Psoas muscle (tissue), 8 donors: ENCODE results near the gene MAGEA9. TPM values are rescaled to one million over a fixed set of nuclear protein-coding genes. Genes with fewer than 3 reads are reported as not detected.

Source experiments
- ATAC-seq, 4 donors: fragments of 200-7000 bp; cut with Tn5 transposase; one replicate each; pipeline ENCODE4 v1.9.1; 2020; ENCODE audit warnings: moderate library complexity in 3 of 4, mild to moderate bottlenecking in 2 of 4
- DNase-seq, 2 donors: peaks; one replicate each; pipeline ENCODE4 v3.0.0-alpha.2; 2020
- H3K27ac ChIP-seq: fragments of 200-600 bp; one replicate; pipeline ENCODE4 v1.8.0; 2022
- H3K27me3 ChIP-seq, 3 donors: fragments of 200-600 bp in 1 of 3; one replicate each; pipeline versions ENCODE4 v1.6.1 to v1.8.0; 2013 to 2022; ENCODE audit warnings: low read length in 2 of 3, mild to moderate bottlenecking in 2 of 3, moderate library complexity in 1 of 3; ENCODE audit not compliant: insufficient read depth in 3 of 3
- H3K36me3 ChIP-seq, 2 donors: fragments of 200-600 bp in 1 of 2; one replicate each; pipeline versions ENCODE4 v1.6.1 to v1.8.0; 2013 to 2022; ENCODE audit warnings: low read depth in 1 of 2, mild to moderate bottlenecking in 1 of 2, moderate library complexity in 1 of 2; ENCODE audit not compliant: insufficient read depth in 1 of 2
- H3K4me1 ChIP-seq: fragments of 200-600 bp; one replicate; pipeline ENCODE4 v1.8.0; 2022
- H3K4me3 ChIP-seq: fragments of 200-600 bp; one replicate; pipeline ENCODE4 v1.8.0; 2022; ENCODE audit warnings: mild to moderate bottlenecking
- H3K9me3 ChIP-seq: fragments of 200-600 bp; one replicate; pipeline ENCODE4 v1.8.0; 2022
- WGBS, 3 donors: extraction: QIAGEN DNeasy Blood & Tissue Kit; methylation state at CpG; one replicate each; pipeline versions ENCODE4 v1.1.6 to v1.1.7; 2013; 5-methylcytosine and 5-hydroxymethylcytosine counted together
- intact Hi-C, 2 donors: fragments of 100-400 bp; cut with DNase I; formaldehyde crosslinking; loops; one replicate each; pipeline versions ENCODE4 v1.11.0 to v1.14.2; 2022
- polyA plus RNA-seq, 3 donors: library from polyadenylated mRNA; stranded (reverse); fragments of 200-250 nt; gene quantifications; one replicate each; pipeline ENCODE4 v1.2.3, GENCODE V29; 2013
- total RNA-seq, 4 donors: library from RNA; stranded (reverse); fragmentation: NEBNext Ultra II Directional in 2 of 4; extraction: Animal tissue kit (Norgen Biotek cat#: 25700) in 2 of 4; gene quantifications; one replicate each; pipeline versions ENCODE4 v1.2.1 to v1.2.4, GENCODE V29; 2021 to 2023
- TF ChIP-seq, protein P1 (sequence below): fragments of 200-600 bp; IDR thresholded peaks from one replicate; pipeline ENCODE4 v1.8.0; 2022; ENCODE audit warnings: antibody characterized with exemption
- donor health status: healthy with polysubstance abuse.
- donor health status: DM: no; HTN: no; CAD: no; lungs with moderate emphysema.
- donor health status: Bipolar disorder and iron deficiency.
- donor health status: healthy.
- donor health status: DM: yes; HTN: yes; CAD: no.
- donor health status: DM: no; HTN: no; CAD: no.
- donor health status: DM: no; HTN: no; CAD: no.
- donor health status: DM: yes; HTN: yes; CAD: no.

The MAGEA9 gene
- total and polyA plus RNA-seq, 7 donors = not detected

DNA sequence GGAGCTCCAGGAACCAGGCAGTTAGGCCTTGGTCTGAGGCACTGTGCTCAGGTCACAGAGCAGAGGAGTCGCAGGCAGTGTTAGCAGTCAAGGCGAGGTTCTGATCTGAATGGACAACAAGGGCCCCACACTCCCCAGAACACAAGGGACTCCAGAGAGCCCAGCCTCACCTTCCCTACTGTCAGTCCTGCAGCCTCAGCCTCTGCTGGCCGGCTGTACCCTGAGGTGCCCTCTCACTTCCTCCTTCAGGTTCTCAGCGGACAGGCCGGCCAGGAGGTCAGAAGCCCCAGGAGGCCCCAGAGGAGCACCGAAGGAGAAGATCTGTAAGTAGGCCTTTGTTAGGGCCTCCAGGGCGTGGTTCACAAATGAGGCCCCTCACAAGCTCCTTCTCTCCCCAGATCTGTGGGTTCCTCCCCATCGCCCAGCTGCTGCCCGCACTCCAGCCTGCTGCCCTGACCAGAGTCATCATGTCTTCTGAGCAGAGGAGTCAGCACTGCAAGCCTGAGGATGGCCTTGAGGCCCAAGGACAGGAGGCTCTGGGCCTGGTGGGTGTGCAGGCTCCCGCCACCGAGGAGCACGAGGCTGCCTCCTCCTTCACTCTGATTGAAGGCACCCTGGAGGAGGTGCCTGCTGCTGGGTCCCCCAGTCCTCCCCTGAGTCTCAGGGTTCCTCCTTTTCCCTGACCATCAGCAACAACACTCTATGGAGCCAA lies 26.2 kb downstream of the MAGEA9 start:
- intact Hi-C loops = no loop called here
- DNase-seq (no peak), ATAC-seq (no peak)
- Histone ChIP-seq H3K4me1 (no peaks in the 10 kb centered on the region), H3K27ac (no peak overlapping the region), H3K4me3 (no peak overlapping the region), H3K9me3 (no peaks in the 10 kb centered on the region), H3K27me3 (no peaks in the 10 kb centered on the region), H3K36me3 (no peaks in the 10 kb centered on the region)
- TF ChIP-seq, protein P1, sequence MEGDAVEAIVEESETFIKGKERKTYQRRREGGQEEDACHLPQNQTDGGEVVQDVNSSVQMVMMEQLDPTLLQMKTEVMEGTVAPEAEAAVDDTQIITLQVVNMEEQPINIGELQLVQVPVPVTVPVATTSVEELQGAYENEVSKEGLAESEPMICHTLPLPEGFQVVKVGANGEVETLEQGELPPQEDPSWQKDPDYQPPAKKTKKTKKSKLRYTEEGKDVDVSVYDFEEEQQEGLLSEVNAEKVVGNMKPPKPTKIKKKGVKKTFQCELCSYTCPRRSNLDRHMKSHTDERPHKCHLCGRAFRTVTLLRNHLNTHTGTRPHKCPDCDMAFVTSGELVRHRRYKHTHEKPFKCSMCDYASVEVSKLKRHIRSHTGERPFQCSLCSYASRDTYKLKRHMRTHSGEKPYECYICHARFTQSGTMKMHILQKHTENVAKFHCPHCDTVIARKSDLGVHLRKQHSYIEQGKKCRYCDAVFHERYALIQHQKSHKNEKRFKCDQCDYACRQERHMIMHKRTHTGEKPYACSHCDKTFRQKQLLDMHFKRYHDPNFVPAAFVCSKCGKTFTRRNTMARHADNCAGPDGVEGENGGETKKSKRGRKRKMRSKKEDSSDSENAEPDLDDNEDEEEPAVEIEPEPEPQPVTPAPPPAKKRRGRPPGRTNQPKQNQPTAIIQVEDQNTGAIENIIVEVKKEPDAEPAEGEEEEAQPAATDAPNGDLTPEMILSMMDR = no peak
- 76 to 91% (median 87%) methylated on average over 11 to 12 of the region's 12 CpGs for WGBS, 3 donors

DNA sequence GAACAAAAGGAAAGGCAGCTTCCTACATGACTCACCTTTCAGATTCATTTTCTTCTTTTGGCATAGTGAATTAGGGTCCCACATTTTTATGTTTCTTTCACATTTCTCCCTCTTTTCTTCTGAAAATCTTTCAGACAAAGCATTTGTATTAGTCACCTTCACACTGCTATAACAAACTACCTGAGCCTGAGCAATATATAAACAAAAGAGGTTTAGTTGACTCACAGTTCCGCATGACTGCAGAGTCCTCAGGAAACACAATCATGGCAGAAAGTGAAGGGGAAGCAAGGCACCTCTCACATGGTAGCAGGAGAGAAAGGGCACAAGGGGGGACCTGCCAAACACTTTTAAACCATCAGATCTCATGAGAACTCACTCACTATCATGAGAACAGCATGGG lies 36.9 kb downstream of the MAGEA9 start:
- H3K36me3 ChIP-seq = no peaks in the 10 kb centered on the region
- no peak overlapping the region for H3K4me3 ChIP-seq
- intact Hi-C loops = no loop called here
- peaks cover 0 to 3% (median 0%) of the 10 kb centered on the region in 3 donors for H3K27me3 ChIP-seq
- DNase-seq (no peak), ATAC-seq (no peak)
- H3K27ac ChIP-seq = no peak overlapping the region
- 79 to 89% (median 80%) methylated on average over 1 of the region's 1 CpG for WGBS, 3 donors
- H3K4me1 ChIP-seq = no peaks in the 10 kb centered on the region
- no peaks in the 10 kb centered on the region for H3K9me3 ChIP-seq
- TF ChIP-seq, protein P1 = no peak

DNA sequence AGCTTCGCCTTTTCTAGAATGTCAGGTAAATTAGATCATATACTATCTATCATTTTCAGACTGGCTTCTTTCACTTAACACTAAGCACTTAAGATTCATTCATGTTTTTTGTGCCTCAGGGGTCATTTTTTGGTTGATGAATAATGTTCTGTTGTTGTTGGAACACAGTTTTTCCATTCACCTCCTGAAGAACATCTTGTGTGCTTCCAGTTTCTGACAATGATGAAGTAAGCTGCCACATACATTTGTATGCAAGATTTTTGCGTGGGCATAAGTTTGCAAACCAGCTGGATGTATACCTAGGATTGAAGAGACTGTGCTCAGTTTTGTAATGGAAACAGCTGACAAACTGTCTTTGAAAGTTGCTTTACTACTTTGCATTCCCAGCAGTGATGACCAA lies 37.6 kb downstream of the MAGEA9 start:
- no peak for ATAC-seq
- intact Hi-C loops = no loop called here
- WGBS, 3 donors = 51 to 81% (median 81%) methylated on average over 2 of the region's 2 CpGs

DNA sequence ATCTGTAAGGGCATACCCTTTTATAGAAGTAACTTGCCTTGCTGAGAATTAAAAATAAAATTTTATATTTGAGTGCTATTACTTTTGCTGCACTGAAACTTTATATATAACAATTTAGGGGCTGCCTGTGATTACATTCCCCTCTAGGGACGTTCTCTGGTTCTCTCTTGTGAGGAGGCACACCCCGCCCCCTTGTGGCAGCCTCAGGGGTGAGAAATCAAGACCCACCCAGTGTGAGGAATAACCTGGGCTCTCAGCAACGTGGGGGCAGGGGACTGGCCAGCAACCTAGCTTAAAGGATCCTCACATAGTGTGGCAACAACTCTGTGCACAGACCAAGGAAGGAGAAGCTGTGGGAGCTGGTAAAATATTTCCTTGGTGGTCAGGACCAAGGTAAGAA lies 43.7 kb downstream of the MAGEA9 start:
- 6 to 11% (median 8%) methylated on average over 3 of the region's 3 CpGs for WGBS, 3 donors
- H3K4me3 ChIP-seq = no peak overlapping the region
- DNase-seq = no peak

More for the DNA sequence above, 37.6 kb downstream of the MAGEA9 start:
- no peaks in the 10 kb centered on the region for H3K36me3 ChIP-seq
- H3K27me3 ChIP-seq = peaks cover 0 to 3% (median 0%) of the 10 kb centered on the region in 3 donors
- no peaks in the 10 kb centered on the region for H3K9me3 ChIP-seq
- DNase-seq = no peak
- no peaks in the 10 kb centered on the region for H3K4me1 ChIP-seq
- H3K4me3 ChIP-seq = no peak overlapping the region
- TF ChIP-seq, protein P1 = no peak
- H3K27ac ChIP-seq = no peak overlapping the region

More for the DNA sequence above, 43.7 kb downstream of the MAGEA9 start:
- no peak overlapping the region for H3K27ac ChIP-seq
- H3K27me3 ChIP-seq = peaks cover 0 to 12% (median 3%) of the 10 kb centered on the region in 3 donors
- H3K9me3 ChIP-seq = no peaks in the 10 kb centered on the region
- no peaks in the 10 kb centered on the region for H3K4me1 ChIP-seq
- intact Hi-C loops = no loop called here
- TF ChIP-seq, protein P1 = no peak
- no peaks in the 10 kb centered on the region for H3K36me3 ChIP-seq
- no peak for ATAC-seq
